ENCODE measurements around the gene NPHP4. TPM values are rescaled to one million over a fixed set of nuclear protein-coding genes. Genes with fewer than 3 reads are reported as not detected.

Gene NPHP4
- total RNA-seq, 1 experiment from 2014 or later: 16.8 TPM

DNA sequence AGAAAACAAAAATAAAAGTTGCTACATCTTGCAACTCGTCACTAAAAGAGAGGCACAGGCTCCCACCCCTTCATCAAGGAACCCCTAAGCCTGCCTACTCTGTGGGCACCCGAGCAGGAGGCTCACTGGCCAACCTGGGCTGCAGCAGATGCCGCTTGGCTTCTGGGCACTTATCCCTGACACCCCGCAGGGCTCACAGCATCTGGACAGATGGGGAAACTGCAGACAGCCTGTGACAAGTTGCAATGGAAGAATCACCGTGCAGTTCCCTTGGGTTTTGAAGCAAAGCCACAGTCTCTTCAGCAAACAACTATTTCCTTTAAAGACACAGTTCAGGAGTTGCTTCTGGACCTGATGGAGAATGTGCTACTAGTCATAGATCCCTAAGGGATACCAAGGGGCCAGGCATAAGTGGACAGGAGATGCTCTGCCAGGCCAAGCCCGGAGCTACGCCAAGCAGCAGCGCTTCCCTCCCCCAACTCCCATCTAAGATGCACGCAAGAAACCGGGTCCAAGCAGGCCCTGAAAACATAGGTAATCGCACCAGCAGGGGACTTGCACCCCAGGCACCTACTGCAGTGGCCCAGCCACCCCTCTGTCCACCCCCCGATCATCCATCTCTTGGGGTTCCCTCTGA, 170.6 kb downstream of the NPHP4 start (continued):
- TF ChIP-seq, protein P1, sequence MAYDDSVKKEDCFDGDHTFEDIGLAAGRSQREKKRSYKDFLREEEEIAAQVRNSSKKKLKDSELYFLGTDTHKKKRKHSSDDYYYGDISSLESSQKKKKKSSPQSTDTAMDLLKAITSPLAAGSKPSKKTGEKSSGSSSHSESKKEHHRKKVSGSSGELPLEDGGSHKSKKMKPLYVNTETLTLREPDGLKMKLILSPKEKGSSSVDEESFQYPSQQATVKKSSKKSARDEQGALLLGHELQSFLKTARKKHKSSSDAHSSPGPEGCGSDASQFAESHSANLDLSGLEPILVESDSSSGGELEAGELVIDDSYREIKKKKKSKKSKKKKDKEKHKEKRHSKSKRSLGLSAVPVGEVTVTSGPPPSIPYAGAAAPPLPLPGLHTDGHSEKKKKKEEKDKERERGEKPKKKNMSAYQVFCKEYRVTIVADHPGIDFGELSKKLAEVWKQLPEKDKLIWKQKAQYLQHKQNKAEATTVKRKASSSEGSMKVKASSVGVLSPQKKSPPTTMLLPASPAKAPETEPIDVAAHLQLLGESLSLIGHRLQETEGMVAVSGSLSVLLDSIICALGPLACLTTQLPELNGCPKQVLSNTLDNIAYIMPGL (CRISPR knock-in tag; IDR thresholded peaks at IDR 0.05): no peak

DNA sequence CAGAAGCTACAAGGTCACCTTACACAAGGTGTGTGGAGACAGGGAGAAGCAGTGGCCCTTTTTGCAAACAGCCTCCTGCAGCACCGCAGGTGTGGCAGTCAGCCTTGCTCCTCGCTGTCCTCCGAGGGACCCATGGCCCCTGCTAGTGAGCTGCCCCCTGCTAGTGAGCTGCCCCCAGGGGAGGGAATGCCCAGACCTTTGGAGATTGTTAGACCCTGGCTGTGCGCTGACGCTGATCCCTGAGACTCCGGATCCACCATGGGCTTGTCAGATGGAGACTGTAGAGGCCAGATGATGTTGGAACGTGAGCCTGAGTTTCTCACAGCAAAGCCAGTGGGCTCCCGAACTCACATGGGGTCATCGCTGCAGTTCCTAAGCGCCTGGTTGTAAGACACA, 172.2 kb downstream of the NPHP4 start:
- peaks cover 8% of the 10 kb centered on the region for H3K36me3 Mint-ChIP-seq
- ChIA-PET CTCF (no interaction called here), POLR2A (no interaction called here)

More for the DNA sequence above, 172.2 kb downstream of the NPHP4 start:
- Mint-ChIP-seq H3K4me3 (no peak overlapping the region), H3K27me3 (ENCODE audit: low read depth) (peaks cover 4% of the 10 kb centered on the region; the same call in 1 of the 2 replicates), H3K4me1 (peaks cover 3% of the 10 kb centered on the region; the same call in 1 of the 2 replicates), H3K27ac (no peak overlapping the region), H3K9me3 (peaks cover 19% of the 10 kb centered on the region)
- ATAC-seq: no peak
- no peak for DNase-seq (ENCODE audit: low spot score)
- TF ChIP-seq, protein P2, sequence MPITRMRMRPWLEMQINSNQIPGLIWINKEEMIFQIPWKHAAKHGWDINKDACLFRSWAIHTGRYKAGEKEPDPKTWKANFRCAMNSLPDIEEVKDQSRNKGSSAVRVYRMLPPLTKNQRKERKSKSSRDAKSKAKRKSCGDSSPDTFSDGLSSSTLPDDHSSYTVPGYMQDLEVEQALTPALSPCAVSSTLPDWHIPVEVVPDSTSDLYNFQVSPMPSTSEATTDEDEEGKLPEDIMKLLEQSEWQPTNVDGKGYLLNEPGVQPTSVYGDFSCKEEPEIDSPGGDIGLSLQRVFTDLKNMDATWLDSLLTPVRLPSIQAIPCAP (CRISPR knock-in tag; IDR thresholded peaks at IDR 0.05): no peak
- TF ChIP-seq KAT7 (CRISPR knock-in tag; IDR thresholded peaks at IDR 0.05; ENCODE audit: borderline replicate concordance) (no peak), HMGA2 (CRISPR knock-in tag; IDR thresholded peaks at IDR 0.05) (no peak), ZNF219 (CRISPR knock-in tag; IDR thresholded peaks at IDR 0.05; ENCODE audit: borderline replicate concordance) (no peak), SMAD3 (CRISPR knock-in tag; IDR thresholded peaks at IDR 0.05; ENCODE audit: borderline replicate concordance) (no peak), TCF7 (CRISPR knock-in tag; IDR thresholded peaks at IDR 0.05; ENCODE audit: low read depth) (no peak), TEAD4 (CRISPR knock-in tag; IDR thresholded peaks at IDR 0.05) (no peak), RORB (CRISPR knock-in tag; IDR thresholded peaks at IDR 0.05) (no peak), ZNF138 (CRISPR knock-in tag; conservative IDR thresholded peaks at IDR 0.05) (no peak), TEAD1 (CRISPR knock-in tag; IDR thresholded peaks at IDR 0.05) (no peak), FOXP1 (CRISPR knock-in tag; IDR thresholded peaks at IDR 0.05; ENCODE audit: borderline replicate concordance) (no peak), ZNF671 (CRISPR knock-in tag; IDR thresholded peaks at IDR 0.05) (no peak), RELA (CRISPR knock-in tag; IDR thresholded peaks at IDR 0.05; ENCODE audit: borderline replicate concordance) (no peak)
- TF ChIP-seq, protein P3, sequence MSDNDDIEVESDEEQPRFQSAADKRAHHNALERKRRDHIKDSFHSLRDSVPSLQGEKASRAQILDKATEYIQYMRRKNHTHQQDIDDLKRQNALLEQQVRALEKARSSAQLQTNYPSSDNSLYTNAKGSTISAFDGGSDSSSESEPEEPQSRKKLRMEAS (CRISPR knock-in tag; IDR thresholded peaks at IDR 0.05): no peak
- TF ChIP-seq, protein P4, sequence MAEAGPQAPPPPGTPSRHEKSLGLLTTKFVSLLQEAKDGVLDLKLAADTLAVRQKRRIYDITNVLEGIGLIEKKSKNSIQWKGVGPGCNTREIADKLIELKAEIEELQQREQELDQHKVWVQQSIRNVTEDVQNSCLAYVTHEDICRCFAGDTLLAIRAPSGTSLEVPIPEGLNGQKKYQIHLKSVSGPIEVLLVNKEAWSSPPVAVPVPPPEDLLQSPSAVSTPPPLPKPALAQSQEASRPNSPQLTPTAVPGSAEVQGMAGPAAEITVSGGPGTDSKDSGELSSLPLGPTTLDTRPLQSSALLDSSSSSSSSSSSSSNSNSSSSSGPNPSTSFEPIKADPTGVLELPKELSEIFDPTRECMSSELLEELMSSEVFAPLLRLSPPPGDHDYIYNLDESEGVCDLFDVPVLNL (CRISPR knock-in tag; IDR thresholded peaks at IDR 0.05; ENCODE audit: borderline replicate concordance, low read depth): no peak
- TF ChIP-seq, protein P5, sequence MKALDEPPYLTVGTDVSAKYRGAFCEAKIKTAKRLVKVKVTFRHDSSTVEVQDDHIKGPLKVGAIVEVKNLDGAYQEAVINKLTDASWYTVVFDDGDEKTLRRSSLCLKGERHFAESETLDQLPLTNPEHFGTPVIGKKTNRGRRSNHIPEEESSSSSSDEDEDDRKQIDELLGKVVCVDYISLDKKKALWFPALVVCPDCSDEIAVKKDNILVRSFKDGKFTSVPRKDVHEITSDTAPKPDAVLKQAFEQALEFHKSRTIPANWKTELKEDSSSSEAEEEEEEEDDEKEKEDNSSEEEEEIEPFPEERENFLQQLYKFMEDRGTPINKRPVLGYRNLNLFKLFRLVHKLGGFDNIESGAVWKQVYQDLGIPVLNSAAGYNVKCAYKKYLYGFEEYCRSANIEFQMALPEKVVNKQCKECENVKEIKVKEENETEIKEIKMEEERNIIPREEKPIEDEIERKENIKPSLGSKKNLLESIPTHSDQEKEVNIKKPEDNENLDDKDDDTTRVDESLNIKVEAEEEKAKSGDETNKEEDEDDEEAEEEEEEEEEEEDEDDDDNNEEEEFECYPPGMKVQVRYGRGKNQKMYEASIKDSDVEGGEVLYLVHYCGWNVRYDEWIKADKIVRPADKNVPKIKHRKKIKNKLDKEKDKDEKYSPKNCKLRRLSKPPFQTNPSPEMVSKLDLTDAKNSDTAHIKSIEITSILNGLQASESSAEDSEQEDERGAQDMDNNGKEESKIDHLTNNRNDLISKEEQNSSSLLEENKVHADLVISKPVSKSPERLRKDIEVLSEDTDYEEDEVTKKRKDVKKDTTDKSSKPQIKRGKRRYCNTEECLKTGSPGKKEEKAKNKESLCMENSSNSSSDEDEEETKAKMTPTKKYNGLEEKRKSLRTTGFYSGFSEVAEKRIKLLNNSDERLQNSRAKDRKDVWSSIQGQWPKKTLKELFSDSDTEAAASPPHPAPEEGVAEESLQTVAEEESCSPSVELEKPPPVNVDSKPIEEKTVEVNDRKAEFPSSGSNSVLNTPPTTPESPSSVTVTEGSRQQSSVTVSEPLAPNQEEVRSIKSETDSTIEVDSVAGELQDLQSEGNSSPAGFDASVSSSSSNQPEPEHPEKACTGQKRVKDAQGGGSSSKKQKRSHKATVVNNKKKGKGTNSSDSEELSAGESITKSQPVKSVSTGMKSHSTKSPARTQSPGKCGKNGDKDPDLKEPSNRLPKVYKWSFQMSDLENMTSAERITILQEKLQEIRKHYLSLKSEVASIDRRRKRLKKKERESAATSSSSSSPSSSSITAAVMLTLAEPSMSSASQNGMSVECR (CRISPR knock-in tag; IDR thresholded peaks at IDR 0.05; ENCODE audit: borderline replicate concordance): no peak
- TF ChIP-seq, protein P6, sequence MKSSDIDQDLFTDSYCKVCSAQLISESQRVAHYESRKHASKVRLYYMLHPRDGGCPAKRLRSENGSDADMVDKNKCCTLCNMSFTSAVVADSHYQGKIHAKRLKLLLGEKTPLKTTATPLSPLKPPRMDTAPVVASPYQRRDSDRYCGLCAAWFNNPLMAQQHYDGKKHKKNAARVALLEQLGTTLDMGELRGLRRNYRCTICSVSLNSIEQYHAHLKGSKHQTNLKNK (CRISPR knock-in tag; IDR thresholded peaks at IDR 0.05): no peak
- TF ChIP-seq, protein P7, sequence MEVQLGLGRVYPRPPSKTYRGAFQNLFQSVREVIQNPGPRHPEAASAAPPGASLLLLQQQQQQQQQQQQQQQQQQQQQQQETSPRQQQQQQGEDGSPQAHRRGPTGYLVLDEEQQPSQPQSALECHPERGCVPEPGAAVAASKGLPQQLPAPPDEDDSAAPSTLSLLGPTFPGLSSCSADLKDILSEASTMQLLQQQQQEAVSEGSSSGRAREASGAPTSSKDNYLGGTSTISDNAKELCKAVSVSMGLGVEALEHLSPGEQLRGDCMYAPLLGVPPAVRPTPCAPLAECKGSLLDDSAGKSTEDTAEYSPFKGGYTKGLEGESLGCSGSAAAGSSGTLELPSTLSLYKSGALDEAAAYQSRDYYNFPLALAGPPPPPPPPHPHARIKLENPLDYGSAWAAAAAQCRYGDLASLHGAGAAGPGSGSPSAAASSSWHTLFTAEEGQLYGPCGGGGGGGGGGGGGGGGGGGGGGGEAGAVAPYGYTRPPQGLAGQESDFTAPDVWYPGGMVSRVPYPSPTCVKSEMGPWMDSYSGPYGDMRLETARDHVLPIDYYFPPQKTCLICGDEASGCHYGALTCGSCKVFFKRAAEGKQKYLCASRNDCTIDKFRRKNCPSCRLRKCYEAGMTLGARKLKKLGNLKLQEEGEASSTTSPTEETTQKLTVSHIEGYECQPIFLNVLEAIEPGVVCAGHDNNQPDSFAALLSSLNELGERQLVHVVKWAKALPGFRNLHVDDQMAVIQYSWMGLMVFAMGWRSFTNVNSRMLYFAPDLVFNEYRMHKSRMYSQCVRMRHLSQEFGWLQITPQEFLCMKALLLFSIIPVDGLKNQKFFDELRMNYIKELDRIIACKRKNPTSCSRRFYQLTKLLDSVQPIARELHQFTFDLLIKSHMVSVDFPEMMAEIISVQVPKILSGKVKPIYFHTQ (CRISPR knock-in tag; IDR thresholded peaks at IDR 0.05): no peak
